WTC11 (cell line): ENCODE data around the gene ARFIP1.

Experiments used
- CTCF ChIP-seq: fragments of 200-600 bp; IDR thresholded peaks from 2 replicates; pipeline ENCODE4 v1.8.0; 2022; ENCODE audit warnings: antibody characterized with exemption
- MAX ChIP-seq: sonication (generic); formaldehyde crosslinking; IDR thresholded peaks from 2 replicates; pipeline ENCODE4 v1.8.0; 2022; ENCODE audit warnings: mild to moderate bottlenecking, missing genetic modification reagents

GRCh38 chr4:152945639-152946038 is 165.9 kb downstream of the ARFIP1 start:
- TF ChIP-seq CTCF (no peak), MAX (CRISPR knock-in tag) (no peak)
